HG03095 (cell line): ENCODE measurements around the gene ATN1.
"Not testable (repeated sequence)": the region's sequence is repeated elsewhere in the genome, so short reads cannot be mapped to it uniquely, and the experiment has no call there.

Experiments
- ATAC-seq: cut with Tn5 transposase; IDR thresholded peaks from one replicate; pipeline ENCODE4 v1.9.1; 2021; ENCODE audit warnings: moderate library complexity; ENCODE audit not compliant: unreplicated experiment

The ATN1 gene, protein sequence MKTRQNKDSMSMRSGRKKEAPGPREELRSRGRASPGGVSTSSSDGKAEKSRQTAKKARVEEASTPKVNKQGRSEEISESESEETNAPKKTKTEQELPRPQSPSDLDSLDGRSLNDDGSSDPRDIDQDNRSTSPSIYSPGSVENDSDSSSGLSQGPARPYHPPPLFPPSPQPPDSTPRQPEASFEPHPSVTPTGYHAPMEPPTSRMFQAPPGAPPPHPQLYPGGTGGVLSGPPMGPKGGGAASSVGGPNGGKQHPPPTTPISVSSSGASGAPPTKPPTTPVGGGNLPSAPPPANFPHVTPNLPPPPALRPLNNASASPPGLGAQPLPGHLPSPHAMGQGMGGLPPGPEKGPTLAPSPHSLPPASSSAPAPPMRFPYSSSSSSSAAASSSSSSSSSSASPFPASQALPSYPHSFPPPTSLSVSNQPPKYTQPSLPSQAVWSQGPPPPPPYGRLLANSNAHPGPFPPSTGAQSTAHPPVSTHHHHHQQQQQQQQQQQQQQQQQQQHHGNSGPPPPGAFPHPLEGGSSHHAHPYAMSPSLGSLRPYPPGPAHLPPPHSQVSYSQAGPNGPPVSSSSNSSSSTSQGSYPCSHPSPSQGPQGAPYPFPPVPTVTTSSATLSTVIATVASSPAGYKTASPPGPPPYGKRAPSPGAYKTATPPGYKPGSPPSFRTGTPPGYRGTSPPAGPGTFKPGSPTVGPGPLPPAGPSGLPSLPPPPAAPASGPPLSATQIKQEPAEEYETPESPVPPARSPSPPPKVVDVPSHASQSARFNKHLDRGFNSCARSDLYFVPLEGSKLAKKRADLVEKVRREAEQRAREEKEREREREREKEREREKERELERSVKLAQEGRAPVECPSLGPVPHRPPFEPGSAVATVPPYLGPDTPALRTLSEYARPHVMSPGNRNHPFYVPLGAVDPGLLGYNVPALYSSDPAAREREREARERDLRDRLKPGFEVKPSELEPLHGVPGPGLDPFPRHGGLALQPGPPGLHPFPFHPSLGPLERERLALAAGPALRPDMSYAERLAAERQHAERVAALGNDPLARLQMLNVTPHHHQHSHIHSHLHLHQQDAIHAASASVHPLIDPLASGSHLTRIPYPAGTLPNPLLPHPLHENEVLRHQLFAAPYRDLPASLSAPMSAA (N-terminal part only)

DNA sequence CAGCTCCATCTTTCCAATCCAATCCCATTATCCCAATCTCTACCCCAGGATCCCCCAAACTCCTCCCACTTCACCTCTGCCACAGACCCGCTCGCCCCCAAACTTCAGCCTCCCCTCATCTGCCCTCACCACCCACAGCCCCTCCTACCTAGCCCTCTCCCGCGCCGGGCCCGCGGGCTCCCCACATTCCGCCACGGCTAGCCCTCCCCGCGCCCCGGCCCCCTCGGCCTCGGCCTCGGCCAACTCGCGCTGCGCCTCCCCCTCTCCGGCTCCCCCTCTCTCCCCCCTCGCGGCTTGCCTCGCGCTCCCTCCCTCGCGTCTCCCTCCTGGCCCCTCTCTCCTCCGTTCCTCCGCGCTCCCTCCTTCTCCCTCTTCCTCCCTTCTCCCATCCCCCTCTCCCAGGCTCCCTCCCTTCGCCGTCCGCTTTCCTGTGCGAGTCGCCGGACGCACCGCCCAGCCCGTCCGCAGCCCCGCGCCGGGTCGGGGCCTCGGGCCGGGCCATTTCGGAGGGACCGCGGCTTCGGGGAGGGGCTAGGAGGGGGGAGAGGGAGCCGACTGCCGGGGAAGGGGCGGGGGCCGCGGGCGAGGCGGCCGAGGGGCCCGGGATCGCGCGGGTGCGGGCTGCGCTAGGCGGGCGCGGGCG lies at the start of gene ATN1:
TSS of gene ATN1 (plus strand) at position 581 of the 643 bp plus-strand sequence. CDS start 6,043 bp downstream, outside the sequence.
- no peak for ATAC-seq

DNA sequence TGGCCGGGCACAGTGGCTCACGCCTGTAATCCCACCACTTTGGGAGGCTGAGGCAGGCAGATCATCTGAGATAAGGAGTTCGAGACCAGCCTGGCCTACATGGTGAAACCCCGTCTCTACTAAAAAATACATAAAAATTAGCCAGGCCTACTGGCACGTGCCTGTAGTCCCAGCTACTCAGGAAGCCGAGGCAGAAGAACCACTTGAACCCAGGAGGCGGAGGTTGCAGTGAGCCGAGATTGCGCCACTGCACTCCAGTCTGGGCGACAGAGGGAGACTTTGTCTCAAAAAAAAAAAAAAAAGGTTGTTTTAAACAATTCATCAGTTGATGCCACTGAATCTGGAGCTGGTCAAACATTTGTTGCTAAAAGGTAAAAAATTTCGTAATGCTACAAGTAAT lies 47.9 kb upstream of the ATN1 start:
- ATAC-seq: not testable (repeated sequence)

DNA sequence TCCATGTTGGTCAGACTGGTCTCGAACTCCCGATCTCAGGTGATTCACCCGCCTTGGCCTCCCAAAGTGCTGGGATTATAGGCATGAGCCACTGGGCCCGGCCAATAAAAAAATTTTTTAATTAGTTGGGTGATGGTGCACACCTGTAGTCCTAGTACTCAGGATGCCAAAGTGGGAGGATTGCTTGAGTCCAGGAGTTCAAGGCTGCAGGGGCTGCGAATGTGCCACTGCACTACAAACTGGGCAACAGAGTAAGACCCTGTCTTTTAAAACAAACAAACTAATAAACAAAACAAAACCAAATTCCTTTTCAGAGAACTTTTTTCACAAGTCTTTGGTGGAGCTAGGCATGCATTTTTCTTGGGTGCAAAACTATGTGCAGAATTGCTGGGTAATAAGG lies 44.5 kb upstream of the ATN1 start:
- no peak for ATAC-seq

DNA sequence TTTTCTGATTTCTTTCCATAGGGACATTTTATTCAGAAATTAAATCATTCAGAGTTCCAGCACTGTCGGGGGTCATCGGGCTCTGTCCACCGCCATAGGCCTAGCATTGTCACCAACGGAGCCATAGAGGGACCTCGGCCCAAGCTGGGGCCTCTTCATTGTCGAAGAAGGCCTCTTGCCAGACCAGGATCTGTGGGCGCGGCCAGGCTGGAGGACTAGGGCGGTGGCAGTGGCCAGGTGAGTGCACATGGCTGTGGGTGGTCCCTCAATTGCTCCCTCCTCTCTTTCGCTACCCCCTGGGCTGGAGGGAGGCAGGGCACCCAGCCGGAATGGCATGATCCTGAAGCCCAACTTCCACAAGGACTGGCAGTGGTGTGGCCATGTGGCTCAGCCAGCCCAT lies 44.1 kb upstream of the ATN1 start:
- no peak for ATAC-seq

DNA sequence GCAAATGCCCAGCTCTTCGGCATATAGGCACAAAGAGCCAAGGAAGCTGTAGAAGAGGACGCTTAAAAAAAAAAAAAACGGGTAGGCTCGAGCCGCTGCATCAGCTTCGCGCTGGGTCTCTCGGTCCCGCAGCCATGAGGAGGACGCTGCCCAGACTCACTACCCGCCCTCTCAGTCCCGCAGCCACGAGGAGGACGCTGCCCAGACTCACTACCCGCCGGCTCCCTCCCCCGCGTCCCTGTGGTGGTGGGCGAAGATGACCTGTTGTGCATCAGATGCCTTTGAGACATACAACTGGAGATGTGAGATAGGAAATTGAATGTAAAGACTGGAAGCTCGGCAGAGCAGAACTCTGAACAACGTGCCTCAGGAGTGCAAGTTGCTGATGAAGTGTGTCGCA lies 43.2 kb upstream of the ATN1 start:
- no peak for ATAC-seq

DNA sequence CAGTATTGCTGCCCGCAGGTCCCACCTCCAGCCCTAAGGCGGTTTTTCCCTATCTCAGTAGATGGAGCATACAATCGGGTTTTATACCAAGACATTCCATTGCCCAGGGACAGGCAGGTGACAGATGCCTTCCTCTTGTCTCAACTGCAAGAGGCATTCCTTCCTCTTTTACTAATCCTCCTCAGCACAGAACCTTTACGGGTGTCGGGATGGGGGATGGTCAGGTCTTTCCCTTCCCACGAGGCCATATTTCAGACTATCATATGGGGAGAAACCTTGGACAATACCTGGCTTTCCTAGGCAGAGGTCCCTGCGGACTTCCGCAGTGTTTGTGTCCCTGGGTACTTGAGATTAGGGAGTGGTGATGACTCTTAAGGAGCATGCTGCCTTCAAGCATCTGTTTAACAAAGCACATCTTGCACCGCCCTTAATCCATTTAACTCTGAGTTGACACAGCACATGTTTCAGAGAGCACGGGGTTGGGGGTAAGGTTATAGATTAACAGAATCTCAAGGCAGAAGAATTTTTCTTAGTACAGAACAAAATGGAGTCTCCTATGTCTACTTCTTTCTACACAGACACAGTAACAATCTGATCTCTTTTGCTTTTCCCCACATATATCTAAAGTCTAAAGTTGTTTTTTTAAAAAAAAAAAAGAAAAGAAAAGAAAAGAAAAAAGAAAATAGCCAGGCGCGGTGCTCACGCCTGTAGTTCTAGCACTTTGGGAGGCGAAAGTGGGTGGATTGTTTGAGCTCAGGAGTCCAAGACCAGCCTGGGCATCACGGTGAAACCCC lies 41.4 kb upstream of the ATN1 start:
- ATAC-seq: not testable (repeated sequence)

DNA sequence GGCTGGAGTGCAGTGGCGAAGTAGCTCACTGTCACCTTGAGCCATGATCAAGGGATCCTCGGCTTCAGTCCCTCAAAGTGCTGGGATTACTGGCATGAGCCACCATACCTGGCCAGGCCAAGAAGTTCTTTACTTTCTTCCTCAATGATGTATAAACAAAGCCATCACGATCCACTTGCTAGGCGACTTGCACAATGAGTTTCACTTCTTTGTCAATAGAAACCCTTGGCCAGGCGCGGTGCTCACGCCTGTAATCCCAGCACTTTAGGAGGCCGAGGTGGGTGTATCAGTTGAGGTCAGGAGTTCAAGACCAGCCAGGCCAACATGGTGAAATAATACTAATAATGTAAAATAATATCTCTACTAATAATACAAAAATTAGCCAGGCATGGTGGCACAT lies 40.3 kb upstream of the ATN1 start:
- ATAC-seq: no peak

DNA sequence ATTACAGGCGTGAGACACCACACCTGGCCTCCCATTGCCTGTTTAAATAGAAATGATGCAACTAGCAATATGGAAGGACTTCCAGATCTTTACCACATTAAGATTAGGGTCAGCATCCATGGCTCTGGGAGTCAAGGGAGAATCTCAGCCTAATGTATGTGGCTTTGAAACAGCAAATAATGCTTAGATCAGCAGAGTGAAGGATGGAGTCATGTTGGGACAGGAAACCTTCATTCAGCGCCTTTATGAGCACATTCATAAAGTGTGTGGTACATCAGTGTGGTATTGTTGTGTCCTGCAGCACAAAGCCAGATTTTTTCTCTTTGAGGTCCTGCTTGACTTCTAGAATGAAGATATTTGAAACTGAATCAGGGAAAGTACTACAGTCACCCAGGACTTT lies 39.4 kb upstream of the ATN1 start:
- no peak for ATAC-seq

DNA sequence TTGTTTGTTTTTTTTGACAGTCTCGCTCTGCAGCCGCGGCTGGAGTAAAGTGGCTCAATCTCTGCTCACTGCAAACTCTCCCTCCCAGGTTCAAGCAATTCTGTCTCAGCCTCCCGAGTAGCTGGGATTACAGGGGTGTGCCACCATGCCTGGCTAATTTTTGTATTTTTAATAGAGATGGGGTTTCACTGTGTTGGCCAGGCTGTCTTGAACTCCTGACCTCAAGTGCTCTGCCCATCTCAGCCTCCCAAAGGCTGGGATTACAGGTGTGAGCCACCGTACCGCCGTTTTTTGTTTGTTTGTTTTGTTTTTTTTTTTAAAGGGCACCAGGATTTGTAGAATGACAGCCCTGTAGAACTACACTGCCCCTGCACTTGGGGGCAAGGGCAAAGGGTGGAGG lies 39.0 kb upstream of the ATN1 start:
- ATAC-seq: not testable (repeated sequence)

DNA sequence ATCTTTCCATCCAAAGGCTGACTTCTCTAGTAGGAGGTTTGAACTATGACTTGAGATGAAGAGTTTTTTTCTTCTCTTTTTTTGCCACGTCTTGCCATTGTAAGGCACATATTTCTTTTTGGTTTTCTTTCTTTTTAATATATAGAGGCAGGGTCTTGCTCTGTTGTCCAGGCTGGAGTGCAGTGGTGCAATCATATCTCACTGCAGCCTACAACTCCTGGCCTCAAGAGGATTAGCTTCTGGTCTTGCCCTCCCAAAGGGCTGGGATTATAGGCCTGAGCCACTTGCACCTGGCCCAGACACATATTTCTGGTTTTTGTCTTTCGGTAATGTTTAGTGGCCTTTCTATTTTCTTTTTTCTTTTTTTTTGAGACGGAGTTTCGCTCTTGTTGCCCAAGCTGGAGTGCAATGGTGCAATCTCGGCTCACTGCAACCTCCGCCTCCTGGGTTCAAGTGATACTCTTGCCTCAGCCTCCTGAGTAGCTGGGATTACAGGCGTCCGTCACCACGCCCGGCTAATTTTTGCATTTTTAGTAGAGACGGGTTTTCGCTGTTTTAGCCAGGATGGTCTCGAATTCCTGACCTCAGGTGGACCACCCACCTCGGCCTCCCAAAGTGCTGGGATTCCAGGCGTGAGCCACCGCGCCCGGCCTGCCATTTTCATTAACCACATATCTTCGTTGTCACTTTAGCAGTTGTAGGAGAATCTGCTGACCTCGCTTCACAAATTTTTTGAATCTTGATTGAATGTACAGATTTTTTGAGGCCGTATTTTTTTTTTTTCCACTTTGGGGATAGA lies 37.8 kb upstream of the ATN1 start:
- not testable (repeated sequence) for ATAC-seq

DNA sequence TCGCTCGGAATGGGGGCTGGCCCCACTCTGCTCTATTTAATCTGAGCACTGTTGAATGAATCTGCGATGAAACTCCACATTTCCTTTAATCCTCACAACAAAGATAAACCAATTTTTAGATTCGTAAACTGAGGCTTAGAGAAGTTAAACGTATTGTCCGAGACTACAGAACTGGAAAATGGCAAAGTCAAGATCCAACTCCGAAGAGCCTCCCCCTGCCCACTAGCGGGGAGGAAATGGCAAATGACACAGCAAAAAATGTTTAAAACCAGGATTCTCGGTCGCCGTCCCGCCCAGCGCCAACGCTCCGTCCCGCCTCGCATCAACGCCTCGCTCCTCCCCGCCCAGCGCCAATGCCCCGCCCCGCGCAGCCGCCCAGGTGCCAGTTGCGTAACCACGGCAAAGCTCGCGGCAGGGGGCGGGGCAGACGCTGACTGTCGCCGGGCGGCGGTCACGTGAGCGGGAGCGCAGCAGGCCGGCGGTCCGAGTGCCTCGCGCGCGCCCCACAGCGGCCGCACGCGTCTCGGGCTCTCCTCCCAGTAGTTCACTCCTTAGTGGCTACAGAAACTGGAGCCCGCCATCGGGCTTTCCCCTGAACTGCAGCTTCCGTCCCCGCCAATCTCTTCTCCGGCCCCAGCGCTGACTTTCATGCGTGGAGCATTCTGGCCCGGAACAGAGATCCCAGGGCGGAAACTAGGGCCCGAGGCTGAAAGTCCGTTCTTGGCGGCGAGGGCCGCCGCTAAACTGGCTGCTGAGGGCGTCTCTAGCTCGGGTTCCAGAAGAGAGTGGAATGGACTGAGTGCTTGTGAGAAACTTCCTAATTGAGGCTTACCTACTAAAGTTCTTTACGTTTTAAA lies 36.7 kb upstream of the ATN1 start:
- ATAC-seq: peak; percentile 91

DNA sequence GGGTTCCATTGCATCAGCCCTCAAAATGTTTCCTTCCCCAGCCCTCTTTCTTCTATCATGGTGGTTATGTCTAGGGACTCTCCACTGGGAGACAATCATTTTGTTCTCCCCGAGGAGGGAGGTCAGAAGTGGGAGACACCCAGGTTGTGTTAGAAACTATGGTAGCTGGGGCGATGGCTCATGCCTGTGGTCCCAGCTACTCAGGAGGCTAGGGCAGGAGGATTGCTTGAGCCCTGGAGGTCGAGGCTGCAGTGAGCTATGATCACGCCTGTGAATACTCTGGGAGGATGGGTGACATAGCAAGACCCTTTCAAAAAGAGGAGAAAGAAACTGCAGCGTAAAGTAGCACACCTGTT lies 36.1 kb upstream of the ATN1 start:
- ATAC-seq: peak; percentile 6

DNA sequence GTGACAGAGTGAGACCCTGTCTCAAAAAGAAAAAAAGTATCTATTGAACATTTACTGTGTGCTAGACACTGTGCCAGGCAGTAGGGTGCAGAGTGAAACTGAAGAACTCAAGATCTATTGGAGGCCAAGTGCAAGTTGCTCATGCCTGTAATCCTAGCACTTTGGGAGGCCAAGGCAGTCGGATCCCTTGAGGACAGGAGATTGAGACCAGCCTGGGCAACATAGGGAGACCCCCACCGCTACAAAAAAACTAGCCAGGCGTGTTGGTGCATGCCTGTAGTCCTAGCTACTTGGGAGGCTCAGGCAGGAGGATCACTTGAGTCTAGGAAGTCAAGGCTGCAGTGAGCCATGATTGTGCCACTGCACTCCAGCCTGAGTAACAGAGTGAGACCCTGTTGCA lies 35.1 kb upstream of the ATN1 start:
- ATAC-seq: not testable (repeated sequence)

DNA sequence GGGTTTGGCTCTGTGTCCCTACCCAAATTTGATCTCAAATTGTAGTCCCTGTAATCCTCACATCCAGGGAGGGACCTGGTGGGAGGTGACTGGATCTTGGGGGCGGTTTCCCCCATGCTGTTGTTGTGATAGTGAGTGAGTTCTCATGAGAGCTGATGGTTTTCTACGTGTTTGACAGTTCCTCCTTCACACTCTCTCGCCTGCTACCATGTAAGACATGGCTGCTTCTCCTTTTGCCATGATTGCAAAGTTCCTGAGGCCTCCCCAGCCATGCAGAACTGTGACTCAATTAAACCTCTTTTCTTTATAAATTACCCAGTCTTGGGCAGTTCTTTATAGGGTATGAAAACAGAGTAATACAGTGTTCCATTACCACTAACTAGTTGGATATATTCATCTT lies 33.4 kb upstream of the ATN1 start:
- no peak for ATAC-seq

DNA sequence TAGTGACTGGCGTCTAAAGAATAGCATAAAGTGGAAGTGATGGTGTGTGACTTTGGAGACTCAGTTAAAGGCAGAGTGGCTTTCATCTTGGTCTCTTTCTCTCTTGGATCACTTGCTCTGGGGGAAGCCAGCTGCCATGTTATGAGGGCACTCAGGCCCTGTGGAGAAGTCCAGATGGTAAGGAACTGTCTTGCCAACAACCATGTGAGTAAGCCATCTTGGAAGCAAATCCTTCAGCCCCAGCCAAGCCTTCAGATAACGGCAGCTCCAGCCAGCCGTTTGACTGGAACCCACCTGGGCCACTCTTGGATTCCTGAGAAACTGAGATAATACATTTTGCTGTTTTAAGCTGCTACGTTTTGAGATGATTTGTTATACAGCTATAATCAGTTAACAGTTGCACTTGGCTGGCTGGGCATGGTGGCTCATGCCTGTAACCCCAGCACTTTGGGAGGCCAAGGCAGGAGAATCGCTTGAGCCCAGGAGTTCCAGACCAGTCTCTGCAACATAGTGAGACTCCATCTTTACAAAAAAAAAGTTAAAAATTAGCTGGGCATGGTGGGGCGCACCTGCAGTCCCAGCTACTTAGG lies 30.8 kb upstream of the ATN1 start:
- ATAC-seq: no peak

DNA sequence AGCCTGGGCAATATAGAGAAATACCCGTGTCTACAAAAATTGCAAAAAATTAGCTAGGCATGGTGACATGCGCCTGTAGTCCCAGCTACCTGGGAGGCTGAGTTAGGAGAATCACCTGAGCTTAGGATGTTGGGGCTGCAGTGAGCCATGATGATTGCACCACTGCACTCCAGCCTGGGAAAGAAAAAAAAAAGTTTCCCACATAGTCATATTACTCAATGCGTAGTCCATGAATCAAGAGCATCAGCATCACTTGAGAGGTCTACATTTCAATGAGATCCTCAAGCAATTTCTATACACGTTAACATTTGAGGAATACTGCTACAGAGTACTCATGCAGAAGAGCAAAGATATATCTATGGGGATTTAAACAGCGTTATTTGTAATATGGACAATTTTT lies 28.3 kb upstream of the ATN1 start:
- no peak for ATAC-seq

DNA sequence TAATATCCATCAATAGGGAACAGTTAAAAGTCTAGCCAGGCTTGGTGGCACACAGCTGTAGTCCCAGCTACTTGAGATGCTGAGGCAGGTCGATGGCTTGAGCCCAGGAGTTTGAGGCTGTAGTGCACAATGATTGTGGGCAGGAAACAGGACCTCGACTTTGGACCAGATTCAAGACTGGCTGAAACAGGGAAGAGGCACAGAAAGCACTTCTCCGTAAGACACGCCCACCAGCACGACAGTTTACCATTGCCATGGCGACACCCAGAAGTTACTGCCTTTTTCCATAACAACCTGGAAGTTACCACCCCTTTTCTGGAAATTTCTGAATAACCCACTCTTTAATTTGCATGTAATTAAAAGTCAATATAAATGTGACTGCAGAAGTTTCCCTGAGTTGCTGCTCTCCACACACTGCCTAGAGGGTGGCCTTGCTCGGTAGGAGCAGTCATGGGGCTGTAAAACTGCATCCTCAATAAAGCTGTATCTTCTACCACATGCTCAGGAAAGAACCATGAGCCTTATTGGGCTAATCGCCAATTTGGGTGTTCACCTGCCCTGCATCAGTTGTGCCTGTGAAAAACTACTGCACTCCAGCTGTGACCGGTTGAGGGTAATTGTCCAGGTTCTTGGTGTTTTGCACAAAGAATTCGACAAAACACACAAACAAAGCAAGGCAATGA lies 27.8 kb upstream of the ATN1 start:
- ATAC-seq: no peak

DNA sequence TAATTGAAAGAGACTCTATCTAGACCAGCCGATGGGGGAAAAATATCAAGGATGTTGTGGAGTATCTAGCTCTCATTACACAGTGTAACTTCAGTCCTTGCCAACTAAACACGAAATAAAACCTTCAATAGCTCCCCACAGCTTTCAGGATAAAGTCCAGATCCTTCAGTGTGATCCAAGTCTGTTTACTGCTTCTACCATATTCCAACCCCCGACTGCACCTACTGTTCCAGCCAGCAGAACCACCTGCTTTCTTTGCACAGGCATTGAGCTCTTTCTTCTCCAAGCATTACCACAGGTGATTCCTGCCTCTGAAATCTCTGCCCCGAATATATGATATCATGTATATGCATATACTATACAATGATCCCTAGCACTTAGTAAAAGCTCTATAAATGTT lies 25.3 kb upstream of the ATN1 start:
- no peak for ATAC-seq
